ENCODE results near the gene CARS1.

- TF ChIP-seq CTCF (IDR thresholded peaks at IDR 0.05) (no peak), POLR2A (IDR thresholded peaks at IDR 0.05) (no peak), EP300 (IDR thresholded peaks at IDR 0.05) (no peak)
Observed at GRCh38 chr11:3003396-3004231, 53.6 kb downstream of the CARS1 start.
